H1 (cell line): ENCODE data around the gene OSBPL5. TPM values are rescaled to one million over a fixed set of nuclear protein-coding genes. Genes with fewer than 3 reads are reported as not detected.
A peak's percentile ranks its signal among the peaks of the same experiment; 100 is the strongest.

ENCODE experiments used
- CTCF ChIA-PET: fragments of 300-600 bp; sonication (Branson Sonifier 250); formaldehyde crosslinking; loops from one replicate; lab custom pipeline; 2021; ENCODE audit not compliant: partially characterized antibody; lab: Charles Lee
- POLR2A ChIA-PET: fragments of 300-600 bp; sonication (Branson Sonifier 250); formaldehyde crosslinking; loops from one replicate; lab custom pipeline; 2021; ENCODE audit warnings: inconsistent platforms; ENCODE audit not compliant: partially characterized antibody; lab: Charles Lee
- DNase-seq, 2 experiments: peaks; one replicate each; pipeline versions ENCODE4 v3.0.0 to v3.0.0-alpha.2; 2010 to 2022; ENCODE audit warnings: low spot score in 2 of 2, low read depth in 1 of 2, mixed read lengths in 1 of 2
- FAIRE-seq: peaks from 2 replicates; lab custom pipeline; 2011; peaks lifted over from hg19 to GRCh38; lab: Jason Lieb, UNC
- H2AFZ ChIP-seq: 2 replicates; pipeline ENCODE4 v1.8.1; 2012; ENCODE audit warnings: low read length, inconsistent platforms
- H2AK5ac ChIP-seq: 2 replicates; pipeline ENCODE4 v1.6.1; 2013; ENCODE audit warnings: low read depth, low read length
- H2BK120ac ChIP-seq: replicated peaks from 2 replicates; pipeline ENCODE3; 2013; ENCODE audit warnings: low read depth, low read length, inconsistent platforms
- H2BK12ac ChIP-seq: 2 replicates; pipeline ENCODE4 v1.6.1; 2013; ENCODE audit warnings: low read depth, low read length
- H2BK15ac ChIP-seq: 2 replicates; pipeline ENCODE4 v1.6.1; 2013; ENCODE audit warnings: low read length
- H2BK20ac ChIP-seq: 2 replicates; pipeline ENCODE4 v1.6.1; 2013; ENCODE audit warnings: low read length
- H2BK5ac ChIP-seq: 2 replicates; pipeline ENCODE4 v1.6.1; 2013; ENCODE audit warnings: low read depth, low read length
- H3K14ac ChIP-seq: 2 replicates; pipeline ENCODE4 v1.6.1; 2013; ENCODE audit warnings: inconsistent platforms; ENCODE audit not compliant: insufficient read length
- H3K18ac ChIP-seq: 2 replicates; pipeline ENCODE4 v1.6.1; 2013; ENCODE audit warnings: low read length; ENCODE audit errors: extremely low read depth
- H3K23ac ChIP-seq: 2 replicates; pipeline ENCODE4 v1.6.1; 2013; ENCODE audit warnings: inconsistent platforms; ENCODE audit not compliant: insufficient read length
- H3K23me2 ChIP-seq: 2 replicates; pipeline ENCODE4 v1.6.1; 2013; ENCODE audit warnings: low read depth, low read length
- H3K27ac ChIP-seq: 2 replicates; pipeline ENCODE4 v1.6.1; 2011; ENCODE audit warnings: low read depth, low read length, inconsistent platforms
- H3K27me3 ChIP-seq, 4 experiments: replicated peaks in 1 of 4; 1 replicate in 1 of 4; 2 replicates in 3 of 4; pipeline versions ENCODE4 v1.6.1 to v1.8.1; 2011 to 2013; ENCODE audit warnings: low read length in 3 of 4, mild to moderate bottlenecking in 3 of 4, inconsistent platforms in 2 of 4, mixed read lengths in 2 of 4, moderate library complexity in 1 of 4; ENCODE audit not compliant: control insufficient read depth in 3 of 4, insufficient read depth in 3 of 4; ENCODE audit errors: extremely low read depth in 1 of 4
- H3K36me3 ChIP-seq, 4 experiments: 2 replicates each; pipeline versions ENCODE4 v1.6.1 to v1.8.1; 2011 to 2013; ENCODE audit warnings: mild to moderate bottlenecking in 4 of 4, low read length in 3 of 4, moderate library complexity in 2 of 4, control low read depth in 1 of 4, inconsistent platforms in 1 of 4; ENCODE audit not compliant: insufficient read depth in 4 of 4, control insufficient read depth in 2 of 4
- H3K4ac ChIP-seq: replicated peaks from 2 replicates; pipeline ENCODE3; 2013; ENCODE audit warnings: low read length, low read depth, mixed read lengths, inconsistent platforms; ENCODE audit not compliant: insufficient read length
- H3K4me1 ChIP-seq, 4 experiments: replicated peaks in 1 of 4; 1 replicate in 1 of 4; 2 replicates in 3 of 4; pipeline versions ENCODE4 v1.6.1 to v1.8.1; 2011 to 2013; ENCODE audit warnings: low read length in 3 of 4, inconsistent platforms in 2 of 4, mixed read lengths in 1 of 4; ENCODE audit not compliant: insufficient read depth in 4 of 4, control insufficient read depth in 3 of 4
- H3K4me2 ChIP-seq, 2 experiments: 2 replicates each; pipeline versions ENCODE4 v1.6.1 to v1.8.1; 2011 to 2013; ENCODE audit warnings: low read depth in 2 of 2, low read length in 2 of 2, control low read depth in 1 of 2, inconsistent platforms in 1 of 2, mild to moderate bottlenecking in 1 of 2; ENCODE audit not compliant: insufficient read depth in 1 of 2
- H3K4me3 ChIP-seq, 4 experiments: fragments of 200-600, 300-600 bp in 1 of 4; sonication (generic), shearing (Covaris generic), sonication (Bioruptor Twin) in 1 of 4; 2 replicates each; pipeline versions ENCODE4 v1.5.1 to v1.8.1; 2011 to 2016; ENCODE audit warnings: low read length in 4 of 4, low read depth in 3 of 4, control low read depth in 2 of 4, inconsistent platforms in 2 of 4, mild to moderate bottlenecking in 2 of 4, mixed read lengths in 1 of 4, moderate library complexity in 1 of 4; ENCODE audit not compliant: insufficient read depth in 2 of 4; ENCODE audit errors: extremely low read depth in 1 of 4
- H3K56ac ChIP-seq: replicated peaks from 2 replicates; pipeline ENCODE3; 2013; ENCODE audit warnings: low read depth, mild to moderate bottlenecking, mixed read lengths, low read length, inconsistent platforms; ENCODE audit not compliant: insufficient read length
- H3K79me1 ChIP-seq: 2 replicates; pipeline ENCODE4 v1.6.1; 2013; ENCODE audit warnings: low read depth, low read length, control low read depth
- H3K79me2 ChIP-seq, 2 experiments: 2 replicates each; pipeline versions ENCODE4 v1.6.1 to v1.8.1; 2012 to 2013; ENCODE audit warnings: low read length in 2 of 2, mild to moderate bottlenecking in 2 of 2, inconsistent platforms in 1 of 2; ENCODE audit not compliant: insufficient read depth in 2 of 2, control insufficient read depth in 1 of 2
- H3K9ac ChIP-seq, 4 experiments: replicated peaks in 1 of 4; 1 replicate in 1 of 4; 2 replicates in 3 of 4; pipeline versions ENCODE4 v1.6.1 to v1.8.1; 2011 to 2013; ENCODE audit warnings: low read depth in 3 of 4, low read length in 3 of 4, control low read depth in 2 of 4, mild to moderate bottlenecking in 2 of 4, moderate library complexity in 2 of 4, inconsistent platforms in 1 of 4; ENCODE audit errors: extremely low read depth in 1 of 4
- H3K9me3 ChIP-seq, 2 experiments: 2 replicates each; pipeline versions ENCODE4 v1.6.1 to v1.8.1; 2012 to 2013; ENCODE audit warnings: mild to moderate bottlenecking in 2 of 2, moderate library complexity in 2 of 2, control low read depth in 1 of 2, inconsistent platforms in 1 of 2, low read depth in 1 of 2, low read length in 1 of 2, mixed read lengths in 1 of 2; ENCODE audit not compliant: insufficient read depth in 2 of 2
- H4K20me1 ChIP-seq, 2 experiments: replicated peaks in 1 of 2; 2 replicates each; pipeline versions ENCODE3 to v1.8.1; 2011 to 2013; ENCODE audit warnings: inconsistent platforms in 2 of 2, low read length in 2 of 2, mild to moderate bottlenecking in 1 of 2; ENCODE audit not compliant: insufficient read depth in 2 of 2, control insufficient read depth in 1 of 2
- H4K5ac ChIP-seq: 2 replicates; pipeline ENCODE4 v1.6.1; 2013; ENCODE audit warnings: low read length, low read depth, mixed read lengths, inconsistent platforms; ENCODE audit not compliant: insufficient read length
- H4K8ac ChIP-seq: 2 replicates; pipeline ENCODE4 v1.8.0; 2013; ENCODE audit warnings: mild to moderate bottlenecking, moderate library complexity, low read length, inconsistent platforms; ENCODE audit not compliant: insufficient read depth; ENCODE audit errors: extremely low read depth
- H4K91ac ChIP-seq: replicated peaks from 2 replicates; pipeline ENCODE3; 2013; ENCODE audit warnings: low read length, mixed read lengths, inconsistent platforms; ENCODE audit not compliant: insufficient read length
- BACH1 ChIP-seq: IDR thresholded peaks from 2 replicates; pipeline ENCODE4 v1.6.1; 2012; ENCODE audit warnings: low read length, improper control_type of control experiment
- CBX5 ChIP-seq: fragments of 300-800, 300-1000 bp; sonication (generic); IDR thresholded peaks from 2 replicates; pipeline ENCODE4 v1.7.1; 2016; ENCODE audit warnings: antibody characterized with exemption, low read length, low read depth
- CTBP2 ChIP-seq: IDR thresholded peaks from 2 replicates; pipeline ENCODE4 v1.7.0; 2011; ENCODE audit warnings: borderline replicate concordance, mild to moderate bottlenecking, moderate library complexity, mixed read lengths, low read length; ENCODE audit not compliant: insufficient read depth, insufficient read length
- E2F6 ChIP-seq: IDR thresholded peaks from 2 replicates; pipeline ENCODE4 v1.6.1; 2012; ENCODE audit warnings: inconsistent platforms
- EP300 ChIP-seq, 2 experiments: IDR thresholded peaks; 1 replicate in 1 of 2; 2 replicates in 1 of 2; pipeline ENCODE4 v1.6.1; 2011 to 2012; ENCODE audit warnings: low read depth in 2 of 2, low read length in 2 of 2, mild to moderate bottlenecking in 2 of 2, borderline replicate concordance in 1 of 2, inconsistent platforms in 1 of 2, moderate library complexity in 1 of 2
- GTF2F1 ChIP-seq: IDR thresholded peaks from 2 replicates; pipeline ENCODE4 v1.6.1; 2012; ENCODE audit warnings: low read depth, low read length, improper control_type of control experiment, borderline replicate concordance
- JUN ChIP-seq: IDR thresholded peaks from 2 replicates; pipeline ENCODE4 v1.6.1; 2011; ENCODE audit warnings: low read depth, mild to moderate bottlenecking, improper control_type of control experiment, low read length
- NRF1 ChIP-seq: IDR thresholded peaks from 2 replicates; pipeline ENCODE4 v1.6.1; 2011; ENCODE audit warnings: mild to moderate bottlenecking, low read depth, low read length, improper control_type of control experiment
- POLR2A ChIP-seq, 2 experiments: IDR thresholded peaks; 1 replicate in 1 of 2; 2 replicates in 1 of 2; pipeline ENCODE4 v1.6.1; 2011; ENCODE audit warnings: low read depth in 2 of 2, low read length in 2 of 2, mild to moderate bottlenecking in 2 of 2; ENCODE audit errors: control extremely low read depth in 1 of 2
- POU5F1 ChIP-seq: IDR thresholded peaks from 2 replicates; pipeline ENCODE4 v1.6.1; 2011; ENCODE audit warnings: low read depth, mild to moderate bottlenecking, low read length, moderate library complexity
- SIRT6 ChIP-seq: IDR thresholded peaks from one replicate; pipeline ENCODE4 v1.7.1; 2012; ENCODE audit warnings: low read length, inconsistent platforms
- SP2 ChIP-seq: IDR thresholded peaks from 2 replicates; pipeline ENCODE4 v1.6.1; 2012; ENCODE audit warnings: mild to moderate bottlenecking, low read length, inconsistent platforms
- TAF1 ChIP-seq: IDR thresholded peaks from 2 replicates; pipeline ENCODE4 v1.6.1; 2011; ENCODE audit warnings: mild to moderate bottlenecking, low read depth, low read length
- WGBS, 2 experiments: shearing (Covaris generic) in 1 of 2; methylation state at CpG; one replicate each; pipeline versions ENCODE4 v1.1.6 to v1.1.7; 2013 to 2015; ENCODE audit warnings: low lambda C conversion rate in 2 of 2, mixed read lengths in 2 of 2, inconsistent platforms in 1 of 2, low coverage in 1 of 2, missing lambda C conversion rate in 1 of 2; ENCODE audit not compliant: insufficient replicate concordance in 2 of 2, insufficient coverage in 1 of 2, insufficient read length in 1 of 2; ENCODE audit errors: extremely low coverage in 1 of 2, missing lambda C conversion rate in 1 of 2; 5-methylcytosine and 5-hydroxymethylcytosine counted together
- polyA plus RNA-seq, 7 experiments: library from polyadenylated mRNA; depleted of rRNA in 3 of 7; stranded (reverse) in 5 of 7; unstranded in 2 of 7; fragments of >200 nt in 5 of 7; fragments of 200-250 nt in 2 of 7; gene quantifications; 1 replicate in 5 of 7; 2 replicates in 1 of 7; 4 replicates in 1 of 7; pipeline versions ENCODE4 v1.2.1 to v1.2.3, GENCODE V29; 2011 to 2013; ENCODE audit warnings: missing spikeins in 2 of 7, mixed read lengths in 2 of 7
- total RNA-seq: library from RNA; stranded (reverse); fragmentation: NEBNext Ultra II Directional; extraction: Animal tissue kit (Norgen Biotek cat#: 25700); gene quantifications from 2 replicates; pipeline ENCODE4 v1.2.1, GENCODE V29; 2021

Gene OSBPL5
- total and polyA plus RNA-seq, 2 of the 8 experiments (the other 6 are each of a cell fraction or from before 2014, with no cell fraction given): 3.4 to 9.9 TPM

- Histone ChIP-seq H3K36me3 (no peaks in the 10 kb centered on the region), H3K14ac (no peak overlapping the region), H3K9ac (no peak overlapping the region), H3K4me1 (peaks cover 5 to 17% (median 12%) of the 10 kb centered on the region in 4 experiments), H3K4me3 (no peak overlapping the region), H3K79me2 (no peaks in the 10 kb centered on the region), H3K4ac (no peak overlapping the region), H3K9me3 (no peaks in the 10 kb centered on the region), H3K4me2 (no peak overlapping the region), H3K27me3 (no peaks in the 10 kb centered on the region), H2BK15ac (no peak overlapping the region), H2BK20ac (peak overlapping the region; percentile 13; the same call in 1 of the 2 replicates), H3K18ac (peak overlapping the region; percentile 32), H3K56ac (no peak overlapping the region), H4K20me1 (no peaks in the 10 kb centered on the region), H2BK5ac (peak overlapping the region; percentile 16; the same call in 1 of the 2 replicates), H2BK12ac (peak overlapping the region; percentile 68; the same call in 1 of the 2 replicates), H4K8ac (peak overlapping the region; percentile 8; the same call in 1 of the 2 replicates), H3K23me2 (peaks cover 3% of the 10 kb centered on the region), H3K27ac (no peak overlapping the region), H3K79me1 (peaks cover 3% of the 10 kb centered on the region; the same call in 1 of the 2 replicates), H2AK5ac (no peak overlapping the region), H2AFZ (no peak overlapping the region), H3K23ac (no peak overlapping the region), H4K5ac (no peak overlapping the region), H4K91ac (peak overlapping the region; percentile 46), H2BK120ac (no peak overlapping the region)
- CTCF ChIA-PET: interaction anchor here (1.0 to 2.0 kb wide), 10 partner anchors 10 to 89 kb away, joined by 3 to 8 read pairs (median 4); partner anchors contain the start of gene OSBPL5
- POLR2A ChIA-PET: interaction anchor here (1.0 kb wide), 1 partner anchor 28 kb away, joined by 3 read pairs; the partner anchor contains the start of gene OSBPL5
- peak in 1 of 2 experiments; percentile 47 for DNase-seq
- 87% methylated on average over 18 of the region's 19 CpGs; no CpG with 5 or more reads in 1 of the 2 experiments for WGBS, 2 experiments
- FAIRE-seq: no peak
- TF ChIP-seq NRF1: no peak
- TF ChIP-seq JUN: no peak
- no peak for TF ChIP-seq SIRT6
- TF ChIP-seq CBX5: no peak
- no peak for TF ChIP-seq SP2
- TF ChIP-seq GTF2F1: no peak
- TF ChIP-seq CTBP2: no peak
- TF ChIP-seq BACH1: no peak
- TF ChIP-seq POU5F1: no peak
- TF ChIP-seq EP300 (IDR thresholded peaks at IDR 0.05; ENCODE audit: borderline replicate concordance in 1 of 2, low read depth in 2 of 2, low read length in 2 of 2): no peak
- TF ChIP-seq POLR2A (IDR thresholded peaks at IDR 0.05; ENCODE audit: control extremely low read depth in 1 of 2, low read depth in 2 of 2, low read length in 2 of 2): no peak
- TF ChIP-seq E2F6: no peak
- no peak for TF ChIP-seq TAF1
Observed at GRCh38 chr11:3193373-3194015, 28.4 kb upstream of the OSBPL5 start.
